ENCODE measurements around the gene MDGA2. TPM values are rescaled to one million over a fixed set of nuclear protein-coding genes. Genes with fewer than 3 reads are reported as not detected.

The MDGA2 gene
- total RNA-seq, 1 donor from 2014 or later: 8.7 TPM

DNA sequence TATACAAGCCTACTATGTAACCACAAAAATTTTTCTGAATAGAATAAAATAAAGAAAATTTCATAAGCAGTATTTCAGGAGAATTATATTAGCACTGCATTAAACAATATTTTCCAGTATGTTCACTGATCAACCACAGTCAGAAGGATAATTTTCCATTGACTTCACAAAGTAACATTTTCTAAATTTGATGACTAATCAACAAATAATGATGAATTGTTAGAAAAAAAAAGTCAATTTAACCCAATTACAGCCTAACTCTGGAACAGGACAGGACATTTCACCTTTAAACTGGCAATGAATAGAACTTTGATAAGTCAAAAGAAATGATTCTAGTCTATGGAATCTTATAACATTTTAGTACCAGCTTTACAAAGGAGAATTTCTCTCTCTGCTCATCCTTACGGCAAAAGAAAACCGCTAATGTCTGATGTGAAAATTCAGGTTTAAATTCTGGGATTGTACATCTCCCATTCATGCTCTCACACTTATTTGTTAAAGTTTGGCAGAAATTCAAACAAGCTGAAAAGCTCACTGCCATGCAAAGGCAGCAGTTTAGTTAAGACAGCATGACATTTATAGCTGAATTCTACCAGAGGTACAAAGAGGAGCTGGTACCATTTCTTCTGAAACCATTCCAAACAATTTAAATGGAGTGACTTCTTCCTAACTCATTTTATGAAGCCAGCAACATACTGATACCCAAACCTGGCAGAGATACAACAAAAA lies 84.5 kb downstream of the MDGA2 start:
- H3K9me3 Mint-ChIP-seq: peaks cover 3% of the 10 kb centered on the region
- peaks cover 4% of the 10 kb centered on the region for H3K4me1 Mint-ChIP-seq
- no peak overlapping the region for H3K4me3 Mint-ChIP-seq
- no peaks in the 10 kb centered on the region for H3K27me3 Mint-ChIP-seq (ENCODE audit: low read depth)
- H3K36me3 Mint-ChIP-seq (ENCODE audit: low read depth): peaks cover 7% of the 10 kb centered on the region
- no peak for TF ChIP-seq CTCF (conservative IDR thresholded peaks at IDR 0.05)
- H3K27ac Mint-ChIP-seq (ENCODE audit: unreplicated experiment): no peak overlapping the region
- no peak for DNase-seq (ENCODE audit: low read depth, low spot score)

DNA sequence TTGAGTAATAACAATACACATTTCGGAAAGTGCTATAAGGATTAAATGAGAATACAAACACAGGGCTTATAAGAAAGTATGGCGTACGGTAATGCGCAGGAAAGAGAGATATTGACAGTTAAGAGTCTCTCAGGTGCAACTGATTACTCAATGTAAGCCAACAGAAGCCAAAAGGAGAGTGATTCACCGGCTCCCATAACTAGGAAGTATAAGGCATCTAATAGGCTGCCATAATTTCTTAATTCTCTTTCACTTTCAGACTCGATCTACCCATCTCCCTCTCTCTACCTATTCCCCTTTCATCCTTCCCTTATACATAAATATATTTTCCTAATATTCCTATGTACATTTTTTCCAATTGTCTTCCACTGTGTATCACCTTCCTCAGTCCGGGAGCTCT lies 90.0 kb downstream of the MDGA2 start:
- Mint-ChIP-seq H3K4me1 (peaks cover 4% of the 10 kb centered on the region), H3K4me3 (no peak overlapping the region), H3K9me3 (no peaks in the 10 kb centered on the region), H3K27ac (ENCODE audit: unreplicated experiment) (no peak overlapping the region), H3K27me3 (ENCODE audit: low read depth) (no peaks in the 10 kb centered on the region), H3K36me3 (ENCODE audit: low read depth) (no peaks in the 10 kb centered on the region)
- no peak for DNase-seq (ENCODE audit: low read depth, low spot score)
- TF ChIP-seq CTCF (conservative IDR thresholded peaks at IDR 0.05): no peak

- Mint-ChIP-seq H3K4me3 (no peak overlapping the region), H3K27ac (ENCODE audit: unreplicated experiment) (no peak overlapping the region), H3K36me3 (ENCODE audit: low read depth) (peaks cover 21% of the 10 kb centered on the region), H3K27me3 (ENCODE audit: low read depth) (no peaks in the 10 kb centered on the region), H3K9me3 (peaks cover 14% of the 10 kb centered on the region), H3K4me1 (no peaks in the 10 kb centered on the region)
- TF ChIP-seq CTCF (conservative IDR thresholded peaks at IDR 0.05): no peak
- DNase-seq (ENCODE audit: low read depth, low spot score): no peak
Observed at GRCh38 chr14:47567273-47567672, 108.1 kb downstream of the MDGA2 start.

GRCh38 chr14:47557894-47558293 lies 117.5 kb downstream of the MDGA2 start:
- no peaks in the 10 kb centered on the region for H3K27me3 Mint-ChIP-seq (ENCODE audit: low read depth)
- peaks cover 9% of the 10 kb centered on the region for H3K36me3 Mint-ChIP-seq (ENCODE audit: low read depth)
- H3K4me1 Mint-ChIP-seq: peaks cover 17% of the 10 kb centered on the region
- peaks cover 8% of the 10 kb centered on the region for H3K9me3 Mint-ChIP-seq
- no peak overlapping the region for H3K4me3 Mint-ChIP-seq
- no peak for TF ChIP-seq CTCF (conservative IDR thresholded peaks at IDR 0.05)
- no peak overlapping the region for H3K27ac Mint-ChIP-seq (ENCODE audit: unreplicated experiment)
- no peak for DNase-seq (ENCODE audit: low read depth, low spot score)

- Mint-ChIP-seq H3K4me3 (no peak overlapping the region), H3K27me3 (ENCODE audit: low read depth) (no peaks in the 10 kb centered on the region), H3K4me1 (peaks cover 17% of the 10 kb centered on the region), H3K9me3 (peaks cover 1% of the 10 kb centered on the region), H3K27ac (ENCODE audit: unreplicated experiment) (no peak overlapping the region), H3K36me3 (ENCODE audit: low read depth) (no peaks in the 10 kb centered on the region)
- no peak for DNase-seq (ENCODE audit: low read depth, low spot score)
- no peak for TF ChIP-seq CTCF (conservative IDR thresholded peaks at IDR 0.05)
Observed at GRCh38 chr14:47555333-47555732, 120.1 kb downstream of the MDGA2 start.
